HG03039 (cell line): ENCODE measurements around the gene UPB1.

Experiments used
- ATAC-seq: cut with Tn5 transposase; IDR thresholded peaks from one replicate; pipeline ENCODE4 v1.9.1; 2021; ENCODE audit warnings: mild to moderate bottlenecking, moderate library complexity; ENCODE audit not compliant: unreplicated experiment

UPB1 gene

DNA sequence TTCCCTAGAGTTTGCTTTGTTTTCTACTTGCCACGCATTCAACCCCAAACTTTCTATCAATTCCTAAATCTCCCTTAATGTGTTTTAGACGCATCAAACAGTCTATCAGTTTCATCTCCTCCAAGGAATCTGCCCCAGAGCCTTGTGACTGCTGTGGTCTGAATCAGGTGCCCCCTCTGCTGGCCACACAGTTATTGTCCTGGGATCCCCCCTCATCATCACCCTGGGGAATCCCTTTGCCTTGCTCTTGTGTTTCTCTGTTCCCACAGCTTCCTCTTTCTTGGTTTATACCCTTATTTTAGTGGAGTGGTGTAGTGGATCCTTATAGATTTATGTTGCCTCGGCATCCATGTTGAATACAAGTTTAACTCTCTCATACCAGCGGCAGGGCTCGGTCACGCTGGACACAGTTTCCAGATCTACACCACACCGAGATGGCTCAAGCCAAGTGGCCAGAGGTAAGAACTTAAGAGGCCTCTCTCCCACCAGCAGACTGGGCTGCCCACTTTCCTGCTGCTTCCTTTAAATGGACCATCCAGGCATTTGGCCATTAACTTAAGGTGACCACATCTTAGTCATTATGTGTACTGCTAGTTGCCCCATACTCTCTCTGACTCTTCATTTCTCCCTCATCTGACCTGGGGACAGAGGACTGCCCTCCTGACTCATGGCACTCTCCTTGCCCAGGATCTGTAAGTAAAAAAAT is 8.2 kb downstream of the UPB1 start:
- no peak for ATAC-seq

DNA sequence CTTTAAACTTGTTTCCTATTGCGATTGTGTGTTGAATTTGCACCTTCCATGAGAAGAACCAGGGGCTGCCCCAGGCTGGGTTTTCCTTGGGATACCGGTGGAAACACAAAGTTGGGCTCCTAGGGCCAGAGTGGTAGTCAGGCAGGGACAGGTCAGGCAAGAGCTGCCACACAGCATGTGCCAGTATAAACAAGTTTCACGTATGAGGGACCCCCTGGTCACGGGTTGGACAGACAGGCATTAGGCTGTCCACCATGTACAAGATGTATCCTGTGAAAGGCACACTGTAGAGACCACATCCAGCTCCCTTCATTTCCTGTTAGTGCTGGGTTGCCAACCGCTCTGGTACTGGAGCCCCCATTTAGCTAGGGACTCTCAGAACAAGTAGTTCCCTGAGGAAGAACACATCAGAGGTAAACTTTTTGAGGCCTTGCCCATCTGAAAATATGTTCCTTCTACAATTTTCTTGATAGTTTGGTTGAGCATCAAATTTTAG is 8.8 kb downstream of the UPB1 start:
- ATAC-seq = no peak

DNA sequence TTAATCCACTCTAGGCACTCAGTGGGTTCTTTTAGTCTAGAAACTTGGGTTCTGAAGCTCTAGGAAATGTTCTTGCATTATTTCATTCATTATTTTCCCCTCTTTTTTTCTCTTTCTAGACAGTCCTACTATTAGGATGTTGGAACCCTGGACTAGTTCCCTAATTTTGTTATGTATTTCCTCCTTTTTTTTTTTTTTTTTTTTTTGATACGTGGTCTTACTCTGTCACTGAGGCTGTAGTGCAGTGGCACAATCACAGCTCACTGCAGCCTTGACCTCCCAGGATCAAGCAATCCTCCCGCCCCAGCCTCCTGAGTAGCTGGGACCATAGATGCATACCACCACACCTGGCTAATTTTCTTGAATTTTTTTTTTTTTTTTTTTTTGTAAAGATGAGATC is 9.4 kb downstream of the UPB1 start:
- ATAC-seq = no peak

DNA sequence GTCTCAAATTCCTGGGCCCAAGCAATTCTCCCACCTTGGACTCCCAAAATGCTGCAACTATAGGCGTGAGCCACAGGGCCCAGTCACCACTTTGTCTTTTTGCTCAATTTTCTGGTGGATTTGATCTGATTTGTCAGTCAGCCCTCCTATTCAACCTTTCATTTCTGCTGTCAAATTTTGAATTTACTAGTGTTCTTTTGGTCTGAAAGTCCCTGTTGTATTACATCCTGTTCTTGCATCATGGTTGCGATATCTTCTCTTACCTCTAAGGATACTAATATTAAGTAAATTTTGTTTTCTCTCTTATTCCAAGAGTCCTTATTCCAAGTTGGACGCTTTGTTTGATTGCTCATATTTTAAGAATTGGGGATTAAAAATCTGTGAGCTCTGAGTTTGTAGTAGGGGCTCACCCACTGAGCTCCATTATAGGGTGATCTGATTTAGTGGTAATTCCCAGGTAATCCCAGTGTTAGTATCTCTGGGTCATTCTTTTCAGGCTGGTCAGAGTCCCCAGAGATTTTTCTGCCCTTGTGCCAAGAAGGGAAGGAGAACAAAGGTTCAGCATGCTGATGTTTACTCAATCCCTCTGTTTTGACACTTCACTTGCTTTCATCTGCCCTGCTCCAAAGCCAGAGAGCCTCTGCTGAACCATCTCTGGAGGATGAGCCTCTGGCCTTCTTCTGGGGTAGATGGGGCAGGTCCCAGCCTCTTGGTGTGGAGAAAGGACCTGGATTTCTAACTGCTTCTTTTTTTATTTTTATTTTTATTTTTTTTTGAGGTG is 10.0 kb downstream of the UPB1 start:
- ATAC-seq = no peak

DNA sequence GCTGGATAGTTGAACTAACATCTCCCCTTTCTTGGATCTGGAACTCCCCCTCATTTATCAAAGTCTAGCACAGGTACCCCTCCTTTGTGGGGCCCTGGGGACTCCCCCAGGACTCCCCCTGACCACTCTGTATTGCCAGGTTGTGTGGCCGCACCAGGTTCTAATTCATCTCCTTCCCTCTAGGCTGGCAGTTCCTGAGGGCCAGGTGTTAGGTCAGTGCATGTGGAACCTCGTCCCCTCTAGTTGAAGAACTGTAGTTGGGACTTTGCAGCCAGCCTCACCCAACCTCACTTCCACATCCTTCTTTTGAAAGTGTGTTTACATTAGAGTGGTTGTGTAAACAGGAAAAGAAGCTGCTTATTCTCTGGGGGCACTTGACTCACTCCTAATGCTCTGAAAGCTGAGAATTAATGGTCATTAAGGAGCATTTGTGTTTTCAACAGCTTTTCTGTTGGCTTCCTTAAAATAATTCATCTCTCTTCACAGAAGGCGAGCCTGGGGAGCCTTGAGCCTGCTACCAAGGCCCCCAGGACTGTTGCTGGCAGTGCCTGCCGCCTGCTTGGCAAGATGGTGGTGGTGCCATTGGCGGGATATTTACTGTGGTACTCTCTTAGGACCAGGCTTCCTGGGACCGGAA is 11.8 kb downstream of the UPB1 start:
- no peak for ATAC-seq

DNA sequence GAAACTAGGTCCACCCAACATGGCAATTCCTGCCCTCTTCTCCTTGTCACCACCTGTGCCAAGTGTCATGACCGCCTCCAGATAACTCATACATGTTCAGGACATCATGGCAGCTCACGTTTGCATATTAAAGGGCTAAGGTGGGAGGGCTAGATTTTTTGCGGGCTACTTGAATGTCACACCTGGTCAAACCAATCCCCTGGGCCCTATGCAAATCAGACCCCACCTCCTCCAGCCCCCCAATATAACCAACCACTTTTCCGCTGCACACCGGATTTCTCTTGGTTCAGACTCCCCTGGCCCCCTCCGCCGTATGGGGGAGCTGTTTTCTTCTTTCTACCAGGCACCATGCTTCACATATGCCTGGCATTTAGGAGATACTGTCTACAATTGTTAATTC is 12.6 kb downstream of the UPB1 start:
- ATAC-seq = no peak

DNA sequence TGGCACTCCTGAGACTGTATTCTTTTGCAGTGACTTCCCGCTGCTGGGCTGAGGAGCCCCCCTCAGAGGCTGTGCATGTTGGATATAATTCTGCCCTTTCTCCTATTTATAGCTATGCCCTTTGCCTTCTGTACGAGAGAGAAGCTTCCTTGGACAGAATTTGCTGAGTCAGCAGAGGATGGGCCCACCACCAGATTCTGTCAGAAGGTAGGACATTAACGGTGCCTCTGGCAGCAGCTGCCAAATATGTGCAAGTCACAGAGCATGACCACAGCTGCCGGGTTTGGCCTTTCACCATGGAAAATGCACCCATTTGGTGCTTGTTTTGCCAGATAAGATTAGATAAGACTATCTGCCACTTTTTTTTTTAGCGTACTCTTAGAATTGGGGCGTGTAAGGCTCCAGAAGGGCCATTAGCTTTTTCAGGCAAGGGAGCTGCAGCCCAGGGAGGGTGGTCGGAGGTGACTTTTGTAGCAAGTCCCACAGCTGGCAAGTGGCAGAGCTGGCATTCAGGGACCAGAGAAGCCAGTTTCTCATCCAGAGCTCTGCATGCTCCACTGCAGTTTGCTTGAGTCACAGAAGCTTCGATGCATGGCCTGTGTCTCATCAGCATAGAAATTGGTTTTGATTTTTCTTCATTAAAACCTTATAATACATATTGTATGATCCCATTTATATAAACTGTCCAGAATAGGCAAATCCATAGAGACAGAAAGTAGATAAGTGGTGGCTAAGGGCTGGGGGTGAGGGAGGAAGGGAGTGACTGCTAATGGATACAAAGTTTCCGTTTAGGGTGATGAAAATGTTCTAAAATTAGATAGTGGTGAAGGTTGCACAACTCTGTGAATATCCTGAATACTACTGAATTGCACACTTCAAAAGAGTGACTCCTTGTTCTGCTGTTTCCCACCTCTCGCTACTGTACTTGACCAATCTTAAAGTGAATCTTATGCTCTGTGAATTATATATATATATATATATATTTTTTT is 15.8 kb downstream of the UPB1 start:
- ATAC-seq = no peak

DNA sequence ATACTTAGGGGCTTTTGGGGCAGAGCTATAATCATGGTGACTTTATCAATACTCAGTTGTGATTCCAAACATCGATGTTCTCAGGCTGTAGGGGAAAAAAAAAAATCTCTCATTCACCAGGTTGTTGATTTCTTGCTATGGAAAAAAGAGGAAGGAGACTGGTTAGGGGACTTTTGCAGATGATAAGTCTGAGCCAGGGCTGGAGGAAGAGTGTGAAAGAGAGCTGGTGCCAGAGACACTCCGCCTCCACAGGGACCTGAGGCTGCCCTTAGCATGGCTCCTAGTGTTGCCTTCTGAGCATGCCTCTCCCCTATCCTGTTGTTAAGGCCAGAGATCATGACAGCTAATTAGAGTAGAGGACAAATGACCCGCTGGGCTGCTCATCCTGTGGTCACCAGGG is 16.9 kb downstream of the UPB1 start:
- no peak for ATAC-seq

DNA sequence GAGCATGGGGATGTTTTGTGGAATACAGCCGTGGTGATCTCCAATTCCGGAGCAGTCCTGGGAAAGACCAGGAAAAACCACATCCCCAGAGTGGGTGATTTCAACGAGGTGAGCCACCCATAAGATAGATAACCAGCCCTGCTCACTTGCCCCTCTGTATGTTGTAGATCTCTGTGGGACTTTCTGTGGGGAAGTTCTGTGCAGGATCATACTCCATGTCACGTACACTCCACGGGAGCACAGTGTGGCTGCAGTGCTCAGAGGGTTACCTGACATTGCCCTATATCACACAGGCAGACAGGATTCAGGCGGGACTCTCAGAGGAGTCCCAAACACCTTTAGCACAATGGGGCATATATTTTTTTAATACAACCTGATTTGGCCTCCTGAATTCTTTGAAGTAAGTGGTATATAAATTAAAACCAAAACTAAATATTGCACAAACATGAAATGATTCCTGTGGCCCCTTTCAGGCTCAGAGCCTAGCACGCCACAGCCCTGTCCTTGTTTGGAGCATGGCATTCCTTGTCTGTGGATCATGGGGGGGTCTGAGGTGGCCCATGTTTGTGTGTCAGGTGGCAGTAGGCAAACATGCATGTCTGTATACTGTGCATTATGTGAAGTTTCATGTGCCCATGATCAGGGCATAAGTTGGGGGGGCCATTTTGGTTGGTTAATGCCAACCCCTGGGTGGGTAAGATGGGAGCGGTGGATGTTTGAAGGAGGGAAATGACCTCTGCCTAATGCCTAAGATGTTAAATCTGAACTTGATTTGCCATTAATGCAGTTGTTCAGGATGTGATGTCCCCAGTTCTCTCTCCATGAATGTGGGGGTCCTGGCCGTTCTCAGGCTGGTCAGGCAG is 18.5 kb downstream of the UPB1 start:
- no peak for ATAC-seq

DNA sequence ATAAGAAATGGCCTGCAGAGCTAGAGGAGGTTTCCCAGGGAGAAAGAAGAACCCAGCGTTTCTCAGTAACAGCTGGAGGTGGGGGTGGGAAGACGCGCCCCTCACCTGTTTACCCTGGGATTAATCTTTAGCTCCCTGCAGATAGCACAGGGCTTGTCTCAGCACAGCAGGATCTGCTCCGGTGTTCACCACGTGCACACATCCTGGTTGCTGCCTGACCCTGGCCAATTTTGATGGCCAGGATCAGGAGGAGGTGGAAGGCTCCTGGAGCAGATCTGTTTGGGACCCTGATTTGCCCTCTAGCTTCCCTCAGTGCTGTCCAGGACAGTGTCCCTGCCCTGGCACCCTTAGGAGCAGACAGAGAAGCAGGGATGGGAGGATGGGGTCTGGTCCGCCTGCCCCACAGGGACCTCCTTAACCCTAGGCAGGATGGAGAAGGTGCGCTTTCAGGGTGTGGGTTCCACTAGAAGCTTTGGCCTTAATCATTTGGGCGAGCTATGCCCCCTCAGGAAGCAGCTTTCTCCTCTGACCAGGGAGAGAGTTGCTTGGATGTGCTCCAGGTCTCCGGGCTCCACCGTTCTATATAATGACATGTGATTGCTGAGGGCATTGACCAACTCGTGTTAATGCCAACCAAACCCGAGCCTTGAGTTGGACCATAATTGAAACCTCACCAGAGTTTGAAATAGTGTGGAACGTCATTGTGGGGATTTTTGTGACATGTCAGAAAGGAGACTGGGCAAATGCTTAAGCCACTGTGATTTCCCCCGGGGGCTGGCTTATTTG is 19.3 kb downstream of the UPB1 start:
- ATAC-seq = no peak

DNA sequence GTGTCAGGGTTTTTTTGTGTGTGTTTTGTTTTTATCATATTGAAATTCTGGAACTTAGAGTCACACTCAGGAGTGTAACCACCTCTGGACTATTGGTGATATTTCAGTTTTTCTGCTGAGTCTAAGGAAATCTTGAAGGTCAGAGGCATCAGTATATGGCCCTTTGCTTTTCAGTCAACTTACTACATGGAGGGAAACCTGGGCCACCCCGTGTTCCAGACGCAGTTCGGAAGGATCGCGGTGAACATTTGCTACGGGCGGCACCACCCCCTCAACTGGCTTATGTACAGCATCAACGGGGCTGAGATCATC is 19.9 kb downstream of the UPB1 start:
- ATAC-seq = no peak

DNA sequence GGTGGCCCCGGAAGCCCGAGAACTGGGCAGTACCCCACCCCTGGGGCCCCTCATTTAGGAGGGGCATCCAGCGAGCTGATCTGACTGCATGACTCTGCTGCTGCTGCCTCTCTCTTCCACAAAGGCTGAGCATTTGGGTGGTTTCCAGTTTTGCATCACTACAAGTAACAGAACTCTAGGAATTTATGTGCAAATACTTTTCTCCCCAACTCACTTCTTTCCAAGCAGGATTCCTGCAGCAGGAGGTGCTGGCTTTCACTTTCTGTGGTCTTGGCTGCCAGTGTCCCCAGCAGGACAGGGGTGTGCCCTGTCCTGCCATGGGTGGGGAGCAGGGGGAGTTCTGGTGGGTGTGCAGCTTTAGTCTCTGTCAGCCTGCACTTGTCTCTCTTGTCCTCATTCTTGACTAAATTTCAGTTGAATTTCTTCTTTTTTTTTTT is 21.2 kb downstream of the UPB1 start:
- no peak for ATAC-seq

DNA sequence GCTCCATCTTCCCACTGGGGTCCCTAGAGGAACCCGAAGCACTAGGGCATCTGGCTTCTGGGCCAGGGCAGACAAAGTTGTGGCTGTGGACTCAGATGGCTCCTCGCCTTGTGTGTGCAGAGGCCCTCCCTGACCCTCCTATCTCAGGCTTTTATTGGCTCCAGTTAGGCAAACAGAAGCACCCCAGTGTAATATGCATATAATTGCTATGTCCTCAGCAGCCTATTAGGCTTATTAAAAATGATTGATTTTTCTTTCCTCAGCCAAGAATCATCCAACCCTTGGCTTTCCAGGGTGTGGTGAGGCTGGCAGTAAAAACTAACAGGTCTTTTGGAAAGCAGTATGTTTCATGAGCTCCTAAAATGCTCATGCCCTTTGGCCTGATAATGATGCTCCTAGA is 22.3 kb downstream of the UPB1 start:
- ATAC-seq = no peak

DNA sequence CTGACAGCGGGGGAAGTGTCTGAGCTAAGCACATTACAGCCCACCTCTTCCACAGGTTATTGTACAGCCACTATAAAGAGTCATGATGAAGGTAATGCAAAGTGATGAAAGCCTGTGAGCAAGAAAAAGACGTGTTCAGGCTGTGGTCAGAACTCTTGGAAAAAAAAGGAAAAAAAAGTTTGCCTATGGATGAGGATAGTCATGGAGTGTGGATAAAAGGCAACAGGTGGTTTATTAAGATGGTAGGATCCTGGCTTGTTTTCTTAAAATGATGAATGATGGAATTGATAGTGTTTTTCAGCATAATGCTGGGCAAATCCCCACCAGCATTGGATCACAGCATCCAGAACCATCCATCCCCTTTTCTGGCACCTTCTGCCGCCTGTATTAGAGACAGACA is 23.1 kb downstream of the UPB1 start:
- ATAC-seq = no peak

DNA sequence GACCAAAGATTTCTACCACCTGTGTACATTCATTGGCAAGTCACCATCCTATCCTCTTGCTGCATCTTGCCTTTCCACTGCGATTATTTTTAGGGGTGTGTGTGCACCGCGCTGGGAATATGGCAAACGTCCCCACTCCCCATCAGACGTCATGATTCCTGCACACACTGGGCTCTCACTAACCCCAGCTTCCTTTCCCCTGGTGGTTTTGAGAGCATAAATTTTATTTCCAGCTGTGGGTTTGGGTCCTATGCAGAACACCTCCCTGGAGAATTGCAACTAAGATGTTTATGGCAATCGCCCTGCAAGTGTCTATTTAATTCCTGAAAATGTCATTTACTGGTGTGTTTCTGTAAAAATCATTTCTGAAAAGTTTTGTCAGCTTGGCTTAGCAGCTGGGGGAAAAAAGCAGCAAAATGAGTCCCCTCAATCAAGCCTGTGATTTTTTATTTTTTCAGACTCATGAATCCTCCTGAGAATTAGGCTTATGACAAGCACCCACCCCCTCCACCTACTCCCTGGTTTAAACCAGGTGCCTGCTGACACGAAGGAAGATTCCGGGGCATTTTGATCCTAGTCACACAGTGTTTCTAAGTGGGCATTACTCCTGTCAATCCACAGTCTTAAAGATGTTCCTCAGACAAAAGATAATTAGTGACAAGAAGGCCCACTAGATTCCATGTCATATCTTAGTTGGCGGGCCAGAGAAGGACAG is 23.8 kb downstream of the UPB1 start:
- ATAC-seq = no peak

DNA sequence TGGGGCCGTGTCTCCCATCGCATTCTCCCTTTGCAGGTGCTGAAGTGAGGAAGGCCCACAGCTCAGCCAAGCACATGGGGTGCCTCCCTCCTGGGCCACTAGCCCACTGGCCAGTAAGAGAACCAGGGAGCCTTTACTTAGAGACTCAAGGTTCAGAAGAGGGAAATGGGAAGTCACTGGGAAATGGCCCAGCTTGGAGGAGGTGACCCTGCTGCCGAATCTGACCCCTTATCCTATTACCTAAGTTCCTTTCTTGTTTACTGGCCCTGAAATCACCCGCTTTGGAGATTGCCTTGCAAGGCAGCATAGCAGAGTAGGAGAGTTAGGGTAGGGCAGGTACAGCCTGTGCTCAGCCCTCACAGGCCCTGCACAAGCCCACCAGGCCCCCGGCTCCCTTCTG is 24.4 kb downstream of the UPB1 start:
- ATAC-seq = no peak

DNA sequence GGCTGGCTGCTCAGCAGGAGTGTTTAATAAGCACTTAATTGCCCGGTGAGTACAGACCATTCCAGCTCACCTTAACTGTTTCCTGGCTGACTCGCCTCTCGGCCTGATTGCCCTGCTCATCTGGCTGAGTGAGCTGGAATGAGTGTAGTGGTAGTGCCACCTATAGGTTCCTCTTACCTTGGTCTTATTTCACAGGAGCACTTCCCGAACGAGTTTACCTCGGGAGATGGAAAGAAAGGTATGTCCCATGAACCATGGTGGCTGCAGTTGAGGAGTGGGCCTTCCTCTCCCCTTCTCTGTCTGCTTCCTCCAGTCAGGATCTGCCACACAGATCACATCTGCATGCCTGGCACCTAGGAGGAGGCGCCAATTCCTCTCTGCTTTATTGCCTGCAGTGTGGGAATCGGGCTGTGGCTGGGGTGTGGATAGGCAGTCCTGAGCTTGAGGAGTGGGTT is 26.7 kb downstream of the UPB1 start:
- ATAC-seq = no peak

DNA sequence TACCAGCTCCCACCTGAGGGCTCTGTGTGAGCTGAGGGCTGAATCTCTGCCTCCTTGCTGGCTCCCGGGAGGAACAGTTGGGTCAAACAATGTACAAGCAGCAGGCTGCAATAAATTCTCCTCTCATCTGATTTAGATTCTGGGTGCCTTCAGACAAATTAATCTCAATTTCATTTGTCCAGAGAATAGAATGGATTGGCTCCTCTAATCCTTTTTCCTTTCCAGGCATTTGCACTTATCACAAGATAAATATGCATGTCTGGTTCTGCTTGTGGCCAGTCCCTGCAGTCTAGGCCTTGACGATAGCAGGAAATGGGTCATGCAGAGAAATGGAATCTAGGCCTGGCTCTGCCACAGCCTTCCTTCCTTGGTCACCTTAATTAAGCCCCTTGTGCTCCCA is 28.7 kb downstream of the UPB1 start:
- ATAC-seq = no peak
